ENCODE data around the gene UBR4. TPM values are rescaled to one million over a fixed set of nuclear protein-coding genes. Genes with fewer than 3 reads are reported as not detected.

The UBR4 gene
- polyA plus RNA-seq, 1 donor from 2014 or later, result 49.7 TPM

DNA sequence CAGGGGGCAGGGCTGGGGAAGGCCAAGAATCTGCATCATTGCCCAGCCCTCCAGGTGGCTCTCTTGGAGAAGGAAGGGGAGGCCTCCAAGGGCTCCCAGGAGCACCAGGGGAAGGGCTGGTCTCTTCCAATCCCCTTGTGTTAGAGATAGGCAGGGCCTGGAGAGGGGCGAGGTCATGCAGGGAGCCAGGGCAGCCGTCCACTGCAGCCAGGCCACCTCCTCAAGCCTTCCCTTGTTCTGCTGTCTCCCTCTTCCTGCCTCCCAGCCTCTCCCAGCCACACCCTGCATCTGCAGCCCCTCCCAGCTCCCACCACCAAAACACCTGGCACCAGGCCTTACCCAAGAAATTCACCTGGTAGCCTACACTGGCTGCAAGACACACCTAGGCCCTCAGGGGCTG lies 148.3 kb downstream of the UBR4 start:
- H2AFZ ChIP-seq (ENCODE audit: low read depth, low read length), result no peak overlapping the region
- no peak overlapping the region for H3K27ac ChIP-seq (ENCODE audit: low read length)
- H3F3A ChIP-seq (ENCODE audit: insufficient read depth, low read length, poor library complexity, severe bottlenecking), result no peaks in the 10 kb centered on the region
- H3K79me2 ChIP-seq (replicated peaks; ENCODE audit: insufficient read depth, low read length), result no peaks in the 10 kb centered on the region
- H3K9me2 ChIP-seq (ENCODE audit: insufficient read depth, low read length), result no peaks in the 10 kb centered on the region
- no peaks in the 10 kb centered on the region for H3K36me3 ChIP-seq (ENCODE audit: insufficient read depth, low read length)
- no peaks in the 10 kb centered on the region for H3K27me3 ChIP-seq (ENCODE audit: insufficient read depth, low read depth, low read length)
- no peak for TF ChIP-seq POLR2AphosphoS5 (IDR thresholded peaks at IDR 0.05)
- TF ChIP-seq, protein P1, sequence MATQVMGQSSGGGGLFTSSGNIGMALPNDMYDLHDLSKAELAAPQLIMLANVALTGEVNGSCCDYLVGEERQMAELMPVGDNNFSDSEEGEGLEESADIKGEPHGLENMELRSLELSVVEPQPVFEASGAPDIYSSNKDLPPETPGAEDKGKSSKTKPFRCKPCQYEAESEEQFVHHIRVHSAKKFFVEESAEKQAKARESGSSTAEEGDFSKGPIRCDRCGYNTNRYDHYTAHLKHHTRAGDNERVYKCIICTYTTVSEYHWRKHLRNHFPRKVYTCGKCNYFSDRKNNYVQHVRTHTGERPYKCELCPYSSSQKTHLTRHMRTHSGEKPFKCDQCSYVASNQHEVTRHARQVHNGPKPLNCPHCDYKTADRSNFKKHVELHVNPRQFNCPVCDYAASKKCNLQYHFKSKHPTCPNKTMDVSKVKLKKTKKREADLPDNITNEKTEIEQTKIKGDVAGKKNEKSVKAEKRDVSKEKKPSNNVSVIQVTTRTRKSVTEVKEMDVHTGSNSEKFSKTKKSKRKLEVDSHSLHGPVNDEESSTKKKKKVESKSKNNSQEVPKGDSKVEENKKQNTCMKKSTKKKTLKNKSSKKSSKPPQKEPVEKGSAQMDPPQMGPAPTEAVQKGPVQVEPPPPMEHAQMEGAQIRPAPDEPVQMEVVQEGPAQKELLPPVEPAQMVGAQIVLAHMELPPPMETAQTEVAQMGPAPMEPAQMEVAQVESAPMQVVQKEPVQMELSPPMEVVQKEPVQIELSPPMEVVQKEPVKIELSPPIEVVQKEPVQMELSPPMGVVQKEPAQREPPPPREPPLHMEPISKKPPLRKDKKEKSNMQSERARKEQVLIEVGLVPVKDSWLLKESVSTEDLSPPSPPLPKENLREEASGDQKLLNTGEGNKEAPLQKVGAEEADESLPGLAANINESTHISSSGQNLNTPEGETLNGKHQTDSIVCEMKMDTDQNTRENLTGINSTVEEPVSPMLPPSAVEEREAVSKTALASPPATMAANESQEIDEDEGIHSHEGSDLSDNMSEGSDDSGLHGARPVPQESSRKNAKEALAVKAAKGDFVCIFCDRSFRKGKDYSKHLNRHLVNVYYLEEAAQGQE (IDR thresholded peaks at IDR 0.05; ENCODE audit: borderline replicate concordance), result no peak
- H4K20me1 ChIP-seq (ENCODE audit: insufficient read depth), result no peaks in the 10 kb centered on the region
- no peaks in the 10 kb centered on the region for H3K9me3 ChIP-seq (ENCODE audit: low read length)
- no peak overlapping the region for H3K4me2 ChIP-seq (ENCODE audit: low read length)
- H3K9ac ChIP-seq (ENCODE audit: low read length), result no peak overlapping the region
- H3K4me3 ChIP-seq (ENCODE audit: low read length), result no peak overlapping the region

DNA sequence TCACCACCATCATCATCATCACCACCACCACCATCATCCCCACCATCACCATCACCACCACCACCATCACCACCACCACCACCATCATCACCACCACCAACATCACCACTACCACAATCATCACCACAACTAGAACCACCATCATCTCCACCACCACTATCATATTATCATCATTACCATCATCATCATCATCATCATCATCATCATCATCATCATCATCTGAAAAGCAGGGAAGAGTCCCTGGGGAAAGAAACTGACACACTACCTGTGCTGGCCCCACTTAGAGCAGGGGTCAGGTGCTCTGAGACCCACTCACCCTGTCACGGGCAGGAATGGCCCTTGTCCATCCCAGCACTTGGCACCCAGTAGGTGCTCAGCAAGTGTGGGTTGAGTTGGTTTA lies 148.7 kb downstream of the UBR4 start:
- H3F3A ChIP-seq (ENCODE audit: insufficient read depth, low read length, poor library complexity, severe bottlenecking), result no peaks in the 10 kb centered on the region
- H3K4me2 ChIP-seq (ENCODE audit: low read length), result no peak overlapping the region
- H3K9me2 ChIP-seq (ENCODE audit: insufficient read depth, low read length), result no peaks in the 10 kb centered on the region
- no peak for TF ChIP-seq POLR2AphosphoS5 (IDR thresholded peaks at IDR 0.05)
- no peak for TF ChIP-seq TAF1 (IDR thresholded peaks at IDR 0.05; ENCODE audit: low read depth)
- TF ChIP-seq, protein P1 (IDR thresholded peaks at IDR 0.05; ENCODE audit: borderline replicate concordance), result no peak
- TF ChIP-seq EP300 (conservative IDR thresholded peaks at IDR 0.05; ENCODE audit: poor library complexity, severe bottlenecking), result no peak
- TF ChIP-seq RAD21 (conservative IDR thresholded peaks at IDR 0.05), result no peak
- no peak for TF ChIP-seq EZH2 (IDR thresholded peaks at IDR 0.05; ENCODE audit: borderline replicate concordance, insufficient read depth, low read length, poor library complexity, severe bottlenecking)
- no peak for TF ChIP-seq SMC3 (conservative IDR thresholded peaks at IDR 0.05; ENCODE audit: poor library complexity)
- no peak for TF ChIP-seq MXI1 (conservative IDR thresholded peaks at IDR 0.05; ENCODE audit: poor library complexity, severe bottlenecking)
- TF ChIP-seq, protein P2, sequence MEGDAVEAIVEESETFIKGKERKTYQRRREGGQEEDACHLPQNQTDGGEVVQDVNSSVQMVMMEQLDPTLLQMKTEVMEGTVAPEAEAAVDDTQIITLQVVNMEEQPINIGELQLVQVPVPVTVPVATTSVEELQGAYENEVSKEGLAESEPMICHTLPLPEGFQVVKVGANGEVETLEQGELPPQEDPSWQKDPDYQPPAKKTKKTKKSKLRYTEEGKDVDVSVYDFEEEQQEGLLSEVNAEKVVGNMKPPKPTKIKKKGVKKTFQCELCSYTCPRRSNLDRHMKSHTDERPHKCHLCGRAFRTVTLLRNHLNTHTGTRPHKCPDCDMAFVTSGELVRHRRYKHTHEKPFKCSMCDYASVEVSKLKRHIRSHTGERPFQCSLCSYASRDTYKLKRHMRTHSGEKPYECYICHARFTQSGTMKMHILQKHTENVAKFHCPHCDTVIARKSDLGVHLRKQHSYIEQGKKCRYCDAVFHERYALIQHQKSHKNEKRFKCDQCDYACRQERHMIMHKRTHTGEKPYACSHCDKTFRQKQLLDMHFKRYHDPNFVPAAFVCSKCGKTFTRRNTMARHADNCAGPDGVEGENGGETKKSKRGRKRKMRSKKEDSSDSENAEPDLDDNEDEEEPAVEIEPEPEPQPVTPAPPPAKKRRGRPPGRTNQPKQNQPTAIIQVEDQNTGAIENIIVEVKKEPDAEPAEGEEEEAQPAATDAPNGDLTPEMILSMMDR (IDR thresholded peaks at IDR 0.05; ENCODE audit: poor library complexity, severe bottlenecking), result no peak
- no peak overlapping the region for H3K27ac ChIP-seq (ENCODE audit: low read length)
- H3K9ac ChIP-seq (ENCODE audit: low read length), result no peak overlapping the region
- no peaks in the 10 kb centered on the region for H3K79me2 ChIP-seq (replicated peaks; ENCODE audit: insufficient read depth, low read length)
- H3K9me3 ChIP-seq (ENCODE audit: low read length), result no peaks in the 10 kb centered on the region
- no peak overlapping the region for H3K4me3 ChIP-seq (ENCODE audit: low read length)
- H2AFZ ChIP-seq (ENCODE audit: low read depth, low read length), result no peak overlapping the region
- H3K27me3 ChIP-seq (ENCODE audit: insufficient read depth, low read depth, low read length), result no peaks in the 10 kb centered on the region
- no peaks in the 10 kb centered on the region for H4K20me1 ChIP-seq (ENCODE audit: insufficient read depth)
- no peaks in the 10 kb centered on the region for H3K36me3 ChIP-seq (ENCODE audit: insufficient read depth, low read length)
